ENCODE measurements around the gene SLC9C2.
"Not testable (repeated sequence)": the region's sequence is repeated elsewhere in the genome, so short reads cannot be mapped to it uniquely, and the experiment has no call there.

Gene SLC9C2

GRCh38 chr1:173478094-173478674 is 124.7 kb downstream of the SLC9C2 start:
- no peak for DNase-seq

- DNase-seq, result peak; percentile 84
These were observed 125.4 kb downstream of the SLC9C2 start, which contains the start of gene PRDX6 for GRCh38 chr1:173477286-173478093. Gene PRDX6 (plus strand): TSS chr1:173477335. CDS start chr1:173477398, 63 bp downstream.

GRCh38 chr1:173476665-173477285 is 126.1 kb downstream of the SLC9C2 start:
- DNase-seq, result peak; percentile 68

GRCh38 chr1:173476197-173476664 is 126.6 kb downstream of the SLC9C2 start:
- no peak for DNase-seq

GRCh38 chr1:173475564-173476196 is 127.2 kb downstream of the SLC9C2 start:
- no peak for DNase-seq

- DNase-seq, result not testable (repeated sequence)
These were observed 128.0 kb downstream of the SLC9C2 start for GRCh38 chr1:173474780-173475421.

- no peak for DNase-seq
These were observed 128.6 kb downstream of the SLC9C2 start for GRCh38 chr1:173474097-173474779.

- DNase-seq, result no peak
These were observed 129.3 kb downstream of the SLC9C2 start for GRCh38 chr1:173473599-173474011.

GRCh38 chr1:173470608-173471007 is 132.3 kb downstream of the SLC9C2 start:
- DNase-seq, result no peak

- DNase-seq, result no peak
These were observed 133.2 kb downstream of the SLC9C2 start for GRCh38 chr1:173469656-173470055.

GRCh38 chr1:173467426-173467825 is 135.4 kb downstream of the SLC9C2 start:
- DNase-seq, result no peak

- DNase-seq, result not testable (repeated sequence)
These were observed 138.7 kb downstream of the SLC9C2 start for GRCh38 chr1:173464185-173464584.

GRCh38 chr1:173462666-173463065 is 140.2 kb downstream of the SLC9C2 start:
- not testable (repeated sequence) for DNase-seq

GRCh38 chr1:173459885-173460284 is 143.0 kb downstream of the SLC9C2 start:
- no peak for DNase-seq

GRCh38 chr1:173454966-173455524 is 147.8 kb downstream of the SLC9C2 start:
- DNase-seq, result no peak

- DNase-seq, result no peak
These were observed 148.9 kb downstream of the SLC9C2 start for GRCh38 chr1:173453982-173454381.

GRCh38 chr1:173451981-173452380 is 150.9 kb downstream of the SLC9C2 start:
- DNase-seq, result no peak

Measured in activated CD8-positive, alpha-beta memory T cell treated with anti-CD3 and anti-CD28 coated beads, Interleukin-2, amount 50 U/mL, for 4 hours (primary cell).